SH-SY5Y (cell line): ENCODE results near the gene ARL6IP6.

Experiments used
- GATA2 ChIP-seq: IDR thresholded peaks from 2 replicates; pipeline ENCODE4 v1.6.1; 2011; ENCODE audit warnings: mild to moderate bottlenecking, low read depth, low read length
- GATA3 ChIP-seq: IDR thresholded peaks from 2 replicates; pipeline ENCODE4 v1.6.1; 2011; ENCODE audit warnings: low read depth, mild to moderate bottlenecking, low read length, moderate library complexity

- no peak for TF ChIP-seq GATA2
- TF ChIP-seq GATA3: no peak
Observed at GRCh38 chr2:152763651-152764050, 45.2 kb downstream of the ARL6IP6 start.
